ENCODE measurements around the gene EML6.

- TF ChIP-seq CTCF (conservative IDR thresholded peaks at IDR 0.05 in 1 of 2, IDR thresholded peaks at IDR 0.05 in 1 of 2; ENCODE audit: low read depth in 1 of 2, low read length in 2 of 2) (no peak), EZH2 (IDR thresholded peaks at IDR 0.05; ENCODE audit: low read length, missing control alignments) (no peak)
Observed at GRCh38 chr2:54735636-54736035, 12.2 kb downstream of the EML6 start.

Measured in fibroblast of lung (primary cell).